Measurements from ENCODE around the gene KCNMB3.
"Not testable (repeated sequence)": the region's sequence is repeated elsewhere in the genome, so short reads cannot be mapped to it uniquely, and the experiment has no call there.

The KCNMB3 gene, protein sequence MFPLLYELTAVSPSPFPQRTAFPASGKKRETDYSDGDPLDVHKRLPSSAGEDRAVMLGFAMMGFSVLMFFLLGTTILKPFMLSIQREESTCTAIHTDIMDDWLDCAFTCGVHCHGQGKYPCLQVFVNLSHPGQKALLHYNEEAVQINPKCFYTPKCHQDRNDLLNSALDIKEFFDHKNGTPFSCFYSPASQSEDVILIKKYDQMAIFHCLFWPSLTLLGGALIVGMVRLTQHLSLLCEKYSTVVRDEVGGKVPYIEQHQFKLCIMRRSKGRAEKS

DNA sequence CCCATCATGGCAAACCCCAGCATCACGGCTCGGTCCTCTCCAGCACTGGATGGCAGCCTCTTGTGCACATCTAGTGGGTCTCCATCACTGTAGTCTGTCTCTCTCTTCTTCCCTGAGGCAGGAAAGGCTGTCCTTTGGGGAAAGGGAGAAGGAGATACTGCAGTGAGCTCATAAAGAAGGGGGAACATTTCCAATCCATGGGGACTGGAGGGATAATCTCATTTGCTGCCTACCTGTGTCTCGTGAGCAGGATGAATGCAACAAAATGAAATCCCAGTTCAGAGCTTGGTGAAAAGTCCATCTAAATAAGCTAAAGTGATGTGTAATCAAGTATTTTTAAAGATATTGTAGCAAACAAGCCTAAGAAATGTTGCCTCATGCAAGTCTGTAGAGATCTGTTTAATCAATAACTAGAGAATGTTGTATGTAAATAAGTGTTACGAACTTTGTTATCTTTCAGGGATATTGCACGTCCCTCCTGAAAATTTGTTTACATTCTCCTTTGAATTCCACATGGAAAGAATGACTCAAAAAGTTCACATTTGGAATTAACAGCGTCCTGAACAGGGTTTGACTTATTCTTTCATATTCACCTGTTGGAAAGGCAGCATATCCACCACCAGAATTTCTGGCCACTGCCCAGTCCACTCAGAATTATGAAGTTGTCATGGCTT is at the start of gene KCNMB3:
Gene KCNMB3, minus strand, starts transcription at position 312 of the 674 bp plus-strand sequence. Its CDS starts 124 bp downstream, at position 188.
- no peak for DNase-seq

DNA sequence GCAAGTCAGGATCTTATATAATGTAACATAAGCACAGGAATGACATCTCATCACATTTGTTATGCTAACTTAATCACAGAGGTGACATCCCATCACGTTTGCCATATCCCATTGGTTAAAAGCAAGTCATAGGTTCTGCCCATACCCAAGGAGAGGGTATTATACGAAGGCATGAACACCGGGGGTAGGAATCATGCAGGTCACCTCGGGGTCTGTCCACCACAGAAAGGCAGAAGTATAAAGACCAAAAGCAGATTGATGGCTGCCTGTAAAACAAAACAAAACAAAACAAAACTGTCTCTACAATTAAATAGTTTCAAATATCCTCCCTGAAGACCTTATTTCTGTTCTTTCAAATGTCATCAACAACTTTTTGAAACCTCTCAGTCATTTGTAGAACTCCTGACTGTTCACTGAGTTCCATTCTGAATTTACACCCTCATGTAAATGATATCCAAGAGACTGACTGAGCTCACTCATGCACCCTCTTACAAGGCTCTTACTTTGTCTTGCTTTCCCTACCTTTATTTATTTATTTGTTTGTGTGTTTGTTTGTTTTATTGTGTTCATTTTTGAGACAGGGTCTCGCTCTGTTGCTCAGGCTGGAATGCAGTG is 49.2 kb upstream of the KCNMB3 start:
- no peak for DNase-seq

DNA sequence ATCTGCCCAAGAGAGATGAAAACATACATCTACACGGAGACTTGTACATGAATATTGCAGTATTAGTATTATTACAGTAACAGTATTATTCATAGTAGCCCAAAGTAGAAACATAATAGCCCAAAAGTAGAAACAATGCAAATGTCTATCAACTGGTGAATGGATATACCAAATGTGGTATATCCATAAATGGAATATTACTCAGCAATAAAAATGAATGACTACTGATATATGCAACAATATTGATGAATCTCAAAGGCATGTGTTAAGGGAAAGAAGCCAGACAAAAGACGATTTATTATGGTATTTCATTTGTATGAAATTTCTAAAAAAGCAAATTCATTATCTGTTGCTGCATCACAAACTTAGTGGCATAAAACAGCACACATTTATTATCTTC is 48.4 kb upstream of the KCNMB3 start:
- no peak for DNase-seq

DNA sequence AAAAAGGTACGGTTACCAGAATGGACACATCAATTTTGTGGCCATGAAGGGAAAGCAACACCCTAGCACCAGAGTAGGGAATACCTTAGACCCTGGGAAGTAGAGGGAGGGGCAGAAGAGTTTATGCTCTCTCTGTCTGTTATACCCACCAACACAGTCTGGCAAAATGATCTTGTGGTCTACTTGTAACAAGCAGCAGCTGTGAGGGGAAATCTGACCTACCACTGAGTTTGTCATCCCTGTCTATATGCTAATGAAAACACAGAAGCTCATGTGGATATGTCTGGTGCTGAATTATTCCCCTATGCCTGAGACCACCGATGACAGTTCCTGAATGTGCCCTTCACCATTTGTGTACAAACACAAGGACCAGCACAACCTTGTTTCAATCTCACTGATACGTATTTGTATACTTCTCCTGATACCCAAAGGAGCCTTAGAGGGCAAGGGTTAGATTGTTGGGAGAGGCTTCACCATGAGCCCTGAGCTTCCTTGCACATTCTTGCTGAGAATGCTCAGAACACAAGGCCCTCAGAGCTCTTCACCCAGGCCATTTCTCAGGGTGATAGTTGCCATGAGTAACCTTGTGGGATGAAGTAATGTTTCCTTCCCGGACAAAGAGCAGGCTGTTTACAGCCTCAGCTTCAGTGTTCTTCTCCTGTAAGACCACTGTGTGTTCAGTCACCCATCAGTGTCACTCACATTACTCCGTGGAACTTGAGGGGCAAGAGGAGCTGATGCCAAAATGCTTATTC is 47.2 kb upstream of the KCNMB3 start:
- DNase-seq: no peak

DNA sequence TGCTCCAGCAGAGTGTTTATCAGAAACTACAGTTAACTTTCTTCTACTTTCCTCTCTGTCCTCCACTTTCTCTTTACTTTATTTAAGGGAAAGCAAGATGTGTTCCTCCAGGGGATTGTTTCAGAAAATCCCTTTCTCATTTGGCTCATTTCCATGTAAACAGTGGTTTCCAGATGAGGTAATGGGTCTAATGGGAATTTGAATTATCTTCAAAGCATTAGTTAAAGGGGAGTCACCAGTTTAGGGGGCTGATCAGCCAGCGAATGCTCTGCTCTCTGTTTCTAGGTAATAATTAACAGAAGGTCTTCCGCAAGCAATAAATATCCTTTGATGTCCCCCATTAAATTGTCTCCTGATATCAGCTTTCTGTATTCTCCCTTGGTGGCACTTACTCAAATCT is 41.5 kb upstream of the KCNMB3 start:
- DNase-seq: no peak

DNA sequence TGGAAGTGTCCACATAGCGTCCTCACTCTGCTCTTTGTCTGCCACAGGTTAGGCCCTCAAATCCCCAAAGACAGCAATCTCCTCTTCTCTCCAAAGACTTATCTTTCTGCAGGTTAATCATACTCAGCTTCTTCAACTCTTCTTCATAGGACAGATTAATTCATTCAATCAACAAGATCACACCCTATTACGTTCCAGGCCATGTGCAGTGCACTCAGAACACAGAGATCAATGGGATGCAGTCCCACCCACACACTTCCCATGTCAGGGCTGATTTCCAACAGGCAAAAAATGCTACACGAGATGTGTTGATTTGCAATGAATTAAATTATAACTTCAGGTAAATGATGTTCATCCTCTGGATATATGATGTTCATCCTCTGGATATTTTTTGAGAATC is 38.4 kb upstream of the KCNMB3 start:
- DNase-seq: no peak

DNA sequence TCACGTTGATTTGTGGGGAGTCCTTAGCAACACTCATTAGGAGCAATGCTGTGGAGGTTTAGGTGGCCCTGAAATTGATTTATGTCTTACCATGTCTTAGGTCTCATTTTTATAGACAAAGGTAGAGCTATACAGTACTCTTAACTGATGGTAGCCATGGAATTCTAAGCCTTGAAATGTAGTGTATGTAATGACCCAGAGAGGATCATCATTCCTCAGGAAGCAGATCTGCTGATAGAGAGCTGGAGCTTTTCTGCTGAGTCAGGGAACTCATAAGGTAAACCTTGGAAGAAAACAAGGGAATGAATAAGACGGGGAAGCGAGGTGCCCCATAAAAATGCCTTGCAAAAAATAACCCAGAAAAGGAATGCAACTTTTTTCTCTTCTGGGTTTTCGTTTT is 37.9 kb upstream of the KCNMB3 start:
- no peak for DNase-seq

DNA sequence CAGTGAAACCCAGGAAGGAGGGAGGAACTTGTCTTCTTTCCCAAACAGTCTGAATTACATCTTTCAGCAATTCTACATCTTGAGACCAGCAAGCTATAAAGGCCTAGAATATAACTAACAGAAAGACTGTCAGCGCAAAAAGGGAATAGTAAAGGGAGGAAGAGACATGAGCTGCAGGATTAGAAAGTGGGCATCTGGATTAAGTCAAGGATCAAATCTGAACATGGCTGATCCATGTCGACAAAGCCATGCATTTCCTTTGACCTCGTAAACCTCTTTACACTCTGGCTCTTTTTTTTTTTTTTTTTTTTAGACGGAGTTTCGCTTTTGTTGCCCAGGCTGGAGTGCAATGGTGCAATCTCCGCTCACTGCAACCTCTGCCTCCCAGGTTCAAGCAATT is 35.4 kb upstream of the KCNMB3 start:
- no peak for DNase-seq

DNA sequence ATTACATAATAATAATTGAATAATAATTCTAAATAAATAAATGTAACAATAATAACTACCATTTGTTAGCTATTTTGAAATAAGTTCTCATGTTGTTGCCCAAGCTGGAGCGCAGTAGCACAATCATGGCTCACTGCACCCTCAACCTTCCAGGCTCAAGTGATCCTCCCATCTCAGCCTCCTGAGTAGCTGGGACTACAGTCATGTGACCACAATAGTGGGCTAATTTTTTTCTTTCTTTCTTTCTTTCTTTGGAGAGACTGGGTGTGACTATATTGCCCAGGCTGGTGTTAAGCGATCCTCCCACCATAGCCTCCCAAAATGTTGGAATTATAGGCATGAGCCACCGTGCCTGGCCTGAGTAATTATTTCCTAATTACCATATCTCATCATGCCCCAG is 30.9 kb upstream of the KCNMB3 start:
- DNase-seq: no peak

DNA sequence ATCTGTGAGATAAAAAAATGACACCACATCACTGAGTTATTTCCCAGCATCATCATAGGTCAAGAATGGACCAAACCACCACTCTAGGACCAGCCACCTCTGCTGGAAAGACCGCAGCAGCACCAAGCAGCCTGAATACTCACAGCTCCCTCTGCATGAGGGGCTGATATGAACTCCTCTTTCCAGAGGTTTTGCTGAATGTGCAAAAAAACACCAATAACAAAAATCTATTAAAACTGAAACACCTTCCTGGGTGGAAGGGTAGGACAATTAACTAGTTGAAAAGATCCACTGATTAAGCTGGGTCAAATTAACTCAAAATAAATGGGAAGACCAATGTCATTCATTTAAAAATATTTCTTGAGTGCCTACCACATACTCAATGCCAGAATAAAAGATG is 28.9 kb upstream of the KCNMB3 start:
- no peak for DNase-seq

DNA sequence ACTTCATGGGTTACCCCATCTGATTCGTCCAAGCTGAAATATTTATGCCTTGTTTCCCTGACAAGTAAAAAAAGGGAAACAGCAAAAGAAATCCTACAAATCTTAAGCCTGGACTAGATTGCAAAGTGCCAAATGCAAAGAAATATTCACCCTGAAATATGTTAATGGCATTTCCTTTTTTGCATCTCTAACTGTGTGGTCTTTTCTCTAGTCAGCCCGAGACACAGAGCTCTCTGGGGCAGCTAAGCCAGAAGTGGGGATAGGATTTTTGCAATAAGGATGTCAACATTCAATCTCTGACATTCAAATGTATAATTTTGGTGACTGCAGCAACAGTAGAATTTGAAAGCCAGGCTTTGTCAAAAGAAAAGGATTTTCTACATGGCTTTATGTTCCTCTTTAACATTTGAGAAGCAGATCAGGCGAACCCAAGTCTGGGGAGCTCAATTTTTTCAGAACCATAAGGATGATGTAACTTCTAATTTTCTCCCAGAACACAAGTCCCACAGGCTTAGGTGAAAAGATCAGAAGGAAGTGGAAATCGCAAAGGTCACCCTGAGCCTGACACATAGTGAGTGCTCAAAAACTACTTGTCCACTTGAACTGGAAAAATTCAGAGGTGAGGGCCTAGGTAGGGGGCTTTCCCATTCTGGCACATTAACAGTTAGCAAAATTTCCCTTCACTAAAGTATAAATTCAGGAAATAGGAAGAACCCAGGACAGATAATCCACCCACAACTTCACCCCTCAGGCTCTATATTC is 28.2 kb upstream of the KCNMB3 start:
- DNase-seq: no peak

DNA sequence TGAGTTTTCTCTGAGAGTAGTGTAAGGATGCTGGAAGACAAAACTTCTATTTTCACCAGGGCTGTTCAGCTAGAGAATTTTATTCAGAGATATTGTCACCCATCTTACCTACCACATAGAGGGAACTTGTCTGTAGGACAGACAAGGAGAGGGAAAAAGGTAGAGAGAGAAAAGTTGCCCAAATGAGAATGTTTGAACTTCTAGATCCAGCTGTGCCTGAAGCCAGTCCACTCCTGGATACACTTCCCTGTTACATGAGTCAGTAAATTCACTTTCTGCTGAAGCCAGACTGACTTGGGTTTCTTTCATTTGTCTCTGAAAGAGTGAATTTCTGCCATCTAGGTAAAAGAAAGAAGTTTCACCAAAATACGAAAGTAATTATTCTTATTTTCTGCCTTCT is 27.2 kb upstream of the KCNMB3 start:
- no peak for DNase-seq

DNA sequence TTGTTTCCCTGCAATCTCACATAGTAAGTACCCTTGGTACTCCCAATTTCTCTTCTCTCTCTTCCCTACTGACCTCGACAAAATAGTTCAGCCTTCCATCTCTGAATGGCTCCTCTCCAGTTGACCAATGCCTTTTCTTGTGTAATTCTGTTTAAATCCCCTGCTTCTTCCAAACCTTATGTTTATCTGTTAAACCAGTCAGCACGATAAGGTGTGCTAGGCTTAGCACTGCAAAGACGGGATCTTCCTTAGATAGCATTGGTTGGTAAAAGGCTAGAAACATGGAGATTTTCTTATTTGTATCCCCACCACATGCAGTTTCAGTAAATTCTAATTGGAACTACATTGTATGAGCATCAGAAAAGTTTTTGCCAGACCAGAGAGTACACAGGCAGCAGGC is 25.8 kb upstream of the KCNMB3 start:
- DNase-seq: no peak

DNA sequence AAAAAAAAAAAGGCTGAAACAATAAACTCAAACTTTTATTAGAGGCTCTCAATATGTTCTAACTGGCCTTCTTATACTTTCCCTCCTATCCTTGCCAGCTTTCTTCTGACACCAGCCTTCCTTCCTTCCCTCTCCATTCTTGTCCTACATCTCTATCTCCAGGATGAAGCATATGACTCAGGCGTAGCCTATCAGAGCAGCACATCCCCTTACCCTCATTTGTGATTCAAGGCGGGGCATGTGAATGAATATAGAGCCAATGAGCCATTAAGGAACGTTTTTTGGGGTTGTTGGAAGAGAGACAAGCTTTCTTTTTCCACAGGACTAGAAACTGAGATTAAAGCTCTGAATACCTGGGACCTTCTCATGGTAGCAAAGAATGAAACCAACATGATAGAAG is 25.1 kb upstream of the KCNMB3 start:
- no peak for DNase-seq

DNA sequence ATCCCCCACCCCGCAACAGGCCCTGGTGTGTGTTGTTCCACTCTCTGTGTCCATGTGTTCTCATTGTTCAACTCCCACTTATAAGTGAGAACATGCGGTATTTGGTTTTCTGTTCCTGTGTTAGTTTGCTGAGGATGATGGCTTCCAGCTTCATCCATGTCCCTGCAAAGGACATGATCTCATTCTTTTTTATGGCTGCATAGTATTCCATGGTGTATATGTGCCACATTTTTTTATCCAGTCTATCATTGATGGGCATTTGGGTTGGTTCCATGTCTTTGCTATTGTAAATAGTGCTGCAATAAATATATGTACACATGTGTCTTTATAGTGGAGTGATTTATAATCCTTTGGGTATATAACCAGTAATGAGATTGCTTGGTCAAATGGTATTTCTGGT is 23.5 kb upstream of the KCNMB3 start:
- DNase-seq: not testable (repeated sequence)

DNA sequence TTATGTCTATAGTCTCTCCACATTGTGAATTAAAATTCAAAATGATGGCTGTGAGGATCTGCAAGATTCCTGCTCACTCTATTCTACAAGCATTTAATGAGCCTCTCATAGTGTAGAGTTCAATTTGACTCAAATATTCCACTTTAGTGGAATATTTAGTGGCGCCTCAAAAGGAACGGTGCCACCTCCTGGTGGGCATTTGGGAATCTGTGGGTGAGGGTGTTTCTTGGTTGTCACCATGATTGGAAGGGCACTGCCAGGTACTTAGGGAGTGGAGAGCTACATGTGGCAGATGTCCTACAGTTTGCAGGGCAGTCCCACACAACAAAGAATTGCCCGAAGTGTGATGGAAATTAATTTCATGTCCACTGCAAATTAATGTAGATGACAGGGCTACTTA is 21.5 kb upstream of the KCNMB3 start:
- no peak for DNase-seq

DNA sequence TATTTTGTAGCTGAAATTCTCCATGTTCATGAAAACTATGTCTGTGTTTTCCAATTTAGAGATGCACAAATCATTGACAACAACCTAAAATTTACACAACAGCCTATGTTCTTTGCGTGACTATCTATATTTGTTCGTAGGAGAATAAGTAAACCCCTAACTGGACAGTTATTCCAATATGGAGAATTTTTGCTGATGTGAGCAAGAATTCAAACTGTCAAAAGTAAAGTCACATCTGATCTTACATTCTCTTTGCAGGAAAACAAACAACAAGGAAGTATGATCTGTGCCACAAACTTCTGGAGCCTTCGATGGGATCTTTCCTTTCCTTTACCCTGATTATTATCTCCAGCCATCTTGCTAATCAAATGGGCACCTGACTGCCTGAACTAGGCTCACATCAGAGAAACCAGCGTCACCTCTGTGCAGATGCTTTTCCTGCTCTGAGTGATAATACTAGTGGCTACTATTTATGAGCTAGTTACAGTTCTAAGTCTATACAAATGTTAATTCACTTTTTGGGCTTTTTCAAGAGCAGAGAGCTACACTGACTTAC is 18.3 kb upstream of the KCNMB3 start:
- no peak for DNase-seq

DNA sequence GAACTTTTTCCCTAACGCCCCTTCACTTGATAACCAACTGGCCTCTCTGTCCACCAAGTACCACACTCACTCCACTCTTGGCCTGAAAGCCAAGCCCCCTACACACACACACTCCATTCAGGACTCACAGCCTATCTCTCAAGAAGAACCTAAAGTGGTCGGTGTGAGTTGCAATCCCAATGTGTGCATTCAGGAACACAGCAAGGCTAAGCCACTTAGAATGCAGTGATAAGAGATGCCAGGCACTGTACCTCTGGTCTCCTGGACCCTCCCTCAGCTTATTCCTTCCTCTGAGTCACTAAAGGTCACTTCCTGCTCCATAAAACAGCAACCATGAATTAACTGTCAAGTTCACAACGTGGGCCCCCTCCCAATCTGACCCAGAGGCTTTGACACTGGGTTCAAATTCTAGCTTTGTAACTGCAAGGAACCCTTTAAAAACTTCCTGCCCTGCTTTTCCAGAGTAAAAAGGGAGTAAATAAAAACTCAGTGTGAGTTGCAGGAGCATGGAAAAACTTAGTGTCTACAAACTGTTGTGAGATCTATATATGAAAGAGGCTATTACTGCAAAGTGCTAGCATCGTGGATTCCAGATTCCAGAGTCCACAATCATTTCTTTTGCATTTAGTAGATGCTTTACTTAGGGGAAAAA is 17.6 kb upstream of the KCNMB3 start:
- DNase-seq: no peak

DNA sequence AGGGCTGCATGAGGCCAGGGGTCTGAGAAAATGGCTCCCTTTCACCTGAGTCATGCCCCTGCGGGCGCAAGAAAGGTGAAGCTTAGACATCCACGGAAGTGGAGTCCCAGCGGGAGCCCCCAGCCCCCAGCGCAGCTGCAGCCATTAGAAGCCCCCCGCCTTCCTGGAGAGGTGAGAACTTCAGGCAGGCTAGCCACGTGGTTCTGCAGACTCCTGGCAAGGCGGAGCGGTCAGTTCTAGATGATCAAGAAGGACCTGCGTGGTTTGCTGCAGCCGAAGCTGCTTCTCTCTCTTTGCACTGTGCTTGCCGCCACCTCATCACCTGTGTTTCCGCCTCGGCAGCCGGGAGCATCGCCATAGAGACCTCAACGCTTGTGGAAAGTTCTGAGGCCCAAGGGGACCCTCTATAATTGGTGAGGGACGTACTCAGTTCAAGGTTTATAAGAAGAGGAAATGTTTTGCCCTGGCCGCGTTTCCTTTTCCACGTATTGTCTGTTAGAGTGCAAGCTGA is 15.8 kb upstream of the KCNMB3 start:
- no peak for DNase-seq

DNA sequence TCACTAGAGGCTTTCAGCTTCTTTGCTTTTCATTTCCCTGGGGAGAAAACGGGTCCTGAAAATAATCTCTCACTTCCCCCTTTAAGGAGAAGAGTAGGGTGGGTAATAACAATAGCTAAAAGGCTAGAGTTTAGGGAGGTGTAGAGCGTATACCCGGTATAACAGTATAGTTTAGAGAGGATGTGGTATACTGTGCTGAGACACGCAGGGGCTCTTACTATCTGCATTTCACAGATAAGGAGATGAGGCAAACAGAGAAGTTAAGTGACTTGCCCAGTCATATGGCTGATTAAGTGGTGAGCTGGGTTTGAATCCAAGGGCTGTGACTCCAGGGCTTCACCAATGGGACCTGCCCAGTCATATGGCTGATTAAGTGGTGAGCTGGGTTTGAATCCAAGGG is 15.0 kb upstream of the KCNMB3 start:
- no peak for DNase-seq

DNA sequence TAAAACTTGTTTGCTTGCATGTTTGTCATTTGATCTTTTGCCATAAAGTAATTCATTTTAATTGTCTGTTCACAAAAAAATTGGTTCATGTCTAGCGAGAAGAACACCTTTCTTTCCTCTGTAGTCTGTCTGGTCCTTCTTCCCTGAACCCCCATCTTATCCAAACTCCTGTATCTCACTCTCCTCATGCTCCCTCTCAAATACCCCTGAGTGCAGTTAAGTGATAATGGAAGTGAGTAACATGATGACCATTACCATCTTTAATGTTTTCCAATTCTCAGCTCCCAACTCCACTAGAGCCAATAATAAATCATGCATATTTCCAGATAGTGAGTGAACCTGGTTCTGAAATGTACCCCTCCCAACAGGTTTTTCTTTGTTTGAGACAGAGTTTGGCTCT is 14.2 kb upstream of the KCNMB3 start:
- DNase-seq: no peak

DNA sequence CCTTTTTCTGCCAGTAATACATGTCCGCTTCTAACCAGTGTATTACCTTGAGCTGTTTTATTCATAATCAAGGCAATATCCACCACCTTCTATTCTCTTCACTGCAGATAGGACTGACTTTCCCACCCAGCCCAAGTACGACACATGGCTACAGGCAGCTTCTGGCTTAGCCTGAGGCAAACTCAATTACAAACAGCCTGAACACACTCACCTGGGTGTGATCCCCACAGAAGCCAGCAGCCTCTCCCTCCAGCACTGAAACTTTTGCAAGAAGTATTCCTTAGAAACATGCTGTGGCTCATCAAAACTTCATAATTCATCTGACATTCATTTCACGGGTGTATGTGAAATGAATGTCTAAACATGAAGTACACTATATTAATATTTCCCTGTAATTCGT is 13.5 kb upstream of the KCNMB3 start:
- DNase-seq: no peak
